T-helper 17 cell (primary cell): ENCODE measurements around the gene VAV3. TPM values are rescaled to one million over a fixed set of nuclear protein-coding genes. Genes with fewer than 3 reads are reported as not detected.
"Not testable (repeated sequence)": the region's sequence is repeated elsewhere in the genome, so short reads cannot be mapped to it uniquely, and the experiment has no call there.

Source experiments
- ATAC-seq: fragments of 150-1000 bp; cut with Tn5 transposase; 2 replicates; pipeline ENCODE4 v1.10.0; 2021; ENCODE audit warnings: mild to moderate bottlenecking, moderate library complexity
- DNase-seq, 3 donors: peaks; one replicate each; pipeline versions ENCODE4 v3.0.0 to v3.0.0-alpha.2; 2020 to 2021
- H3K9me3 ChIP-seq: one replicate; pipeline ENCODE4 v1.7.0; 2013; ENCODE audit warnings: low read length, mild to moderate bottlenecking; ENCODE audit not compliant: control insufficient read depth, poor library complexity, severe bottlenecking
- H3K27ac Mint-ChIP-seq: one replicate; pipeline ENCODE4 v1.8.0; 2022; ENCODE audit warnings: mild to moderate bottlenecking, moderate library complexity, mixed read lengths
- H3K27me3 Mint-ChIP-seq: one replicate; pipeline ENCODE4 v1.8.0; 2022; ENCODE audit warnings: mixed read lengths
- H3K36me3 Mint-ChIP-seq: one replicate; pipeline ENCODE4 v1.8.0; 2022; ENCODE audit warnings: low read depth, mixed read lengths
- H3K4me1 Mint-ChIP-seq: one replicate; pipeline ENCODE4 v1.8.0; 2022; ENCODE audit warnings: mild to moderate bottlenecking, mixed read lengths
- H3K4me3 Mint-ChIP-seq: one replicate; pipeline ENCODE4 v1.8.0; 2022; ENCODE audit warnings: mild to moderate bottlenecking, moderate library complexity, mixed read lengths
- total RNA-seq, 4 donors: library from RNA in 2 of 4; stranded (reverse) in 2 of 4; gene quantifications; one replicate each; pipeline ENCODE4 v1.2.3 and lab custom pipeline; 2022 to 2026

VAV3 gene
- total RNA-seq, 2 donors from 2014 or later, result 10.6 to 11.0 TPM

DNA sequence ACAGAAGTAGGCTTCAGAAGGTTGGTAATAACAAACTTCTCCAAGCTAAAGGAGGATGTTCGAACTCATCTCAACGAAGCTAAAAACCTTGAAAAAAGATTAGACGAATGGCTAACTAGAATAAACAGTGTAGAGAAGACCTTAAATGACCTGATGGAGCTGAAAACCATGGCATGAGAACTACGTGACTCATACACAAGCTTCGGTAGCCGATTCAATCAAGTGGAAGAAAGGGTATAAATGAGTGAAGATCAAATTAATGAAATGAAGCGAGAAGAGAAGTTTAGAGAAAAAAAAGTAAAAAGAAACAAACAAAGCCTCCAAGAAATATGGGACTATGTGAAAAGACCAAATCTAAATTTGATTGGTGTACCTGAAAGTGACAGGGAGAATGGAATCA lies 231.6 kb downstream of the VAV3 start:
- H3K9me3 ChIP-seq, H3K36me3 Mint-ChIP-seq, ATAC-seq, DNase-seq, H3K27me3 Mint-ChIP-seq, H3K4me3 Mint-ChIP-seq, H3K4me1 Mint-ChIP-seq, H3K27ac Mint-ChIP-seq: not testable (repeated sequence)

DNA sequence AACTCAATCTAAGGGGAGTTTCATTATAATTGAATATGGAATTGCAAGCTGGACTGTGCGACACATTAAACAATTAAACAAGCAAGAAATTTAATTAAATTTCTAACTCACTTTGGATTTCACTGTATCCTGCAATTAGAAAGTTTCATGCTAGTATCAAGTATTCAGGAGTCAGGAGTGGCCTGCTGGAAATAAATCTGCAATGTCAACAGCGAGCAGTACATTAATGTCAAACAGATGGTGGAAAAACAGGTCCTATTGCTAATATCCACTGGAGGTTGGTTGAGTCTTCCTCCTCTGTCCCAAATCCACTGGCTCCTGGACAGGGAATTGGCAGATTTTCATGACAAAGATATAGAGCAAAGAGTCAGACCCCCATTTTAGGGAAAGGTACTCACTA lies 237.1 kb downstream of the VAV3 start:
- no peaks in the 10 kb centered on the region for H3K9me3 ChIP-seq
- no peak for DNase-seq
- Mint-ChIP-seq H3K4me3 (no peak overlapping the region), H3K4me1 (no peaks in the 10 kb centered on the region), H3K36me3 (no peaks in the 10 kb centered on the region), H3K27ac (no peak overlapping the region), H3K27me3 (no peaks in the 10 kb centered on the region)
- no peak for ATAC-seq

DNA sequence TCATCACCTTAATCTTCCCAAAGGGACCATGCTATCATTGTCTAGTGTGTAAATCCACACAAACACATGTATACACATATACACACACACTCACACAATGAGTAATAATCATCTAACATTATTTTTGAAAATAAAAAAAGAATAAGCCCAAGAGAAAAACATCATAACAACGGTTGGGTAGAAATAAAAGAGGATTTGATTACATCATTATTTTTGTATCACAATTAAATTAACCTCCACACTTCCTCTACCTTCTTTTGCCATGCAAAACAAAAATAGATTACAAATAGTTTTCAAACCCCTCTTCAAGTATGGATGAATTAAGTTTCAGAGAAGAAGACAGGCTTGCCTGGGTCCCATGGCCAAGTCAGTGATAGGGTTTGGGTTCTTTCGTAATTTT lies 238.1 kb downstream of the VAV3 start:
- Mint-ChIP-seq H3K27ac (no peak overlapping the region), H3K4me3 (no peak overlapping the region), H3K36me3 (no peaks in the 10 kb centered on the region), H3K27me3 (no peaks in the 10 kb centered on the region), H3K4me1 (no peaks in the 10 kb centered on the region)
- ATAC-seq, result no peak
- DNase-seq, result no peak
- no peaks in the 10 kb centered on the region for H3K9me3 ChIP-seq

DNA sequence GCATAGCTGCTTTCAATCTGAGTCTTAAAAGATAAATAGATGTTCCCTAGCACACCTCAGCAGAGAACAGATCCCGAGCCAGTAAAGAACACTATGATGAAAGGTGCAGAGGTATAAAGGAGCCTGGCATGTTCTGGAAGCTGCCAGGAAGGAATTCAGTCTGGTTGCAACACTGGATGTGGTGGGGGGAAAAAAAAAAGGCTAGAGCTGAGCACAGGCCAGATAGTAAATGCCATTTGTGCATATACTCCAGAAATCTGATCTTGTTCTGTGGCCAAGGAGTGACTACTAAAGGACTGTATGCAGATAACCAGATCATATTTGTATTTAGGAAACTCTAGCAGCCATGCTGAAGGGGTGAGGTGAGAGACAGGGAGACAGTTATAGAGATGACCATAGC lies 240.3 kb downstream of the VAV3 start:
- ATAC-seq (no peak), DNase-seq (no peak)
- Mint-ChIP-seq H3K36me3 (no peaks in the 10 kb centered on the region), H3K27me3 (no peaks in the 10 kb centered on the region), H3K27ac (no peak overlapping the region), H3K4me1 (no peaks in the 10 kb centered on the region), H3K4me3 (no peak overlapping the region)
- no peaks in the 10 kb centered on the region for H3K9me3 ChIP-seq

DNA sequence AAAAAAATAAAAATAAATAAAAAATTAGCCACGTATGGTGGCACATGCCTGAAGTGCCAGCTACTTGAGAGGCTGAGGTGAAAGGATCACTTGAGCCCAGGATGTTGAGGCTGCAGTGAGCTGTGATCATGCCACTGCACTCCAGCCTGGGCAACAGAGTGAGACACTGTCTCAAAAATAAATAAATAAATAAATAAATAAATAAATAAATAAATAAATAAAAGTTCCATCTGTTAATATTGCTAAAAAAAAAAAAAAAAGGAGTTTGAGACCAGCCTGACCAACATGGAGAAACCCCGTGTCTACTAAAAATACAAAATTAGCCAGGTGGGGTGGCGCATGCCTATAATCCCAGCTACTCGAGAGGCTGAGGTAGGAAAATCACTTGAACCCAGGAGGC lies 244.8 kb downstream of the VAV3 start:
- H3K27ac Mint-ChIP-seq, H3K4me3 Mint-ChIP-seq, ATAC-seq: not testable (repeated sequence)

DNA sequence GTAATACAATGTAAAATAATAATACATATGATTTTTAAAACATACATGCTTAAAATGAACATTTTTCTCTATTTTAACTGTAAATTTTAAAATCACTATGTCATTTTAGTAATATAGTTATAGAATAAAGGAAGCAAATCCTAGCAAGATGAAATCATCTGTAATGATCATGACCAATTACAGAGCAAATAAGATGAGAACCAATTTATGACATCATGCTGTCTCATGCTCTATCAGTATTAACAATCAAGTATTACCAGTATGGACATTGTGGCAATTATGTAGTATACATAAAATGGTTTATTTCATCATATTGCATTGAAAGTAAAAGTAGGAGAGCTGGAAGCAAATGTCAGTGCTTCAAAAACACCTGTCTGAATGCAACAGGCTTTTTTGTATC lies 255.0 kb downstream of the VAV3 start:
- Mint-ChIP-seq H3K36me3 (peaks cover 3% of the 10 kb centered on the region), H3K27me3 (no peaks in the 10 kb centered on the region), H3K27ac (no peak overlapping the region), H3K4me1 (peaks cover 3% of the 10 kb centered on the region), H3K4me3 (no peak overlapping the region)
- no peak for ATAC-seq
- no peaks in the 10 kb centered on the region for H3K9me3 ChIP-seq
- no peak for DNase-seq

More for the DNA sequence above, 244.8 kb downstream of the VAV3 start:
- not testable (repeated sequence) for H3K9me3 ChIP-seq, H3K4me1 Mint-ChIP-seq, H3K36me3 Mint-ChIP-seq, H3K27me3 Mint-ChIP-seq, DNase-seq

DNA sequence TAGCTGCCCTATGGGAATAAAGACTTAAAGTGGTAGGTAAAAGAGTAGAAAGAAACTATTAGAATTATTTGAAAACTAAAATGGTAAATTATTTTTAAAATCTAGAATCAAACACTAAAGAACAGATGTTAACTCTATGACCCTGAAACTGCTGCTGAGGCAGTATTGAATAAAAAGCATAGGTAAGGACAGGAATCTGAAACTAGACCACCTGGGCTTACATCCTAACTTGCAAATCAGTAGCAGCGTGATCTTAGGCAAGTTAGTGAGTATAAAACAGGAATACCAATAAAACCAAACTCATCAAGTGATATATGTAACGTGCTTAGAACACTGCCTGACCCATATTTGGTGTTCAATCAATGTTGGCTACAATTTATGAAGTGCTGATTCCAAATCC lies 257.9 kb downstream of the VAV3 start:
- H3K36me3 Mint-ChIP-seq, result peaks cover 6% of the 10 kb centered on the region
- ATAC-seq (no peak), DNase-seq (no peak)
- H3K4me1 Mint-ChIP-seq, result peaks cover 3% of the 10 kb centered on the region
- H3K27me3 Mint-ChIP-seq, result no peaks in the 10 kb centered on the region
- no peak overlapping the region for H3K27ac Mint-ChIP-seq
- no peak overlapping the region for H3K4me3 Mint-ChIP-seq
- no peaks in the 10 kb centered on the region for H3K9me3 ChIP-seq

DNA sequence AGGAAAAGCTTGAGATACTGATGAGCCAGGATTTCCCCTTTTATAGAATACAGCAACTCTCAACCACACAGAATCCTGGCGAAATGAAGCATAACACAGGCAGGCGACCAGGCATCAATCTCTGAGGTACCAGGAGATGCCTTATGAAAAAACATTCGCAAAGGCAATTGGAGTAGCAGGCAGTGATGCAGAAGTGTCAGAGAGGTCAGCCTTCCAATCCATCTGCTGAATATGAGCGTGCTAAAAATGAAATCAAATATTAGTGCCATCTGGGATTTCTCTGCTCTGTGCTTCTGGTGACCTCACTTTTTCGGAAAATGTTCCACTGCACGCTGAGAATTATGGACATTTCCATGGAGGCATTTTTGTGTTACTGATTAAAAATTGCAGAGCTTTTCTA lies 258.8 kb downstream of the VAV3 start:
- H3K4me1 Mint-ChIP-seq, result peaks cover 3% of the 10 kb centered on the region
- H3K27ac Mint-ChIP-seq, result no peak overlapping the region
- ATAC-seq (no peak), DNase-seq (no peak)
- no peaks in the 10 kb centered on the region for H3K27me3 Mint-ChIP-seq
- H3K4me3 Mint-ChIP-seq, result no peak overlapping the region
- peaks cover 3% of the 10 kb centered on the region for H3K36me3 Mint-ChIP-seq
- H3K9me3 ChIP-seq, result no peaks in the 10 kb centered on the region

DNA sequence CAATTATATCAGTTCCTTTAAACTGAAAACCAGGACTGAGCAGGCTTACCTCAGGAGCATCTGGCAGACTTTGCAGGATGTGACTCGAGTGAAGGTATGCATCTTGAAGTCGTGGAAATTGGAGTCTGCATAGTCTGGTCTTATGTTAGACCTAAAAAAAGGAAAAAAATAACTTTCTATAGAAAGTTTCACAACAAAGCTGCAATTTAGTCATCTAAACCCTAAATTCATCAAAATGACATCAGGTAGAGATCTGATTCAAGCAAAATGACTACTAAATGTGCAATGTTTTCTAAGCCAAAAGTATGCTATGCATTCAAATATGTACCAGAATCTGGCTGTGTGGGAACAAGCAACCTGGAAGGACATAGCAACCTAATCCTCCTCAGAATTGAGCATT lies 260.1 kb downstream of the VAV3 start:
- no peaks in the 10 kb centered on the region for H3K9me3 ChIP-seq
- peaks cover 6% of the 10 kb centered on the region for H3K36me3 Mint-ChIP-seq
- H3K27me3 Mint-ChIP-seq, result no peaks in the 10 kb centered on the region
- ATAC-seq, result no peak
- no peak overlapping the region for H3K27ac Mint-ChIP-seq
- no peak overlapping the region for H3K4me3 Mint-ChIP-seq
- DNase-seq, result no peak
- H3K4me1 Mint-ChIP-seq, result peaks cover 3% of the 10 kb centered on the region

DNA sequence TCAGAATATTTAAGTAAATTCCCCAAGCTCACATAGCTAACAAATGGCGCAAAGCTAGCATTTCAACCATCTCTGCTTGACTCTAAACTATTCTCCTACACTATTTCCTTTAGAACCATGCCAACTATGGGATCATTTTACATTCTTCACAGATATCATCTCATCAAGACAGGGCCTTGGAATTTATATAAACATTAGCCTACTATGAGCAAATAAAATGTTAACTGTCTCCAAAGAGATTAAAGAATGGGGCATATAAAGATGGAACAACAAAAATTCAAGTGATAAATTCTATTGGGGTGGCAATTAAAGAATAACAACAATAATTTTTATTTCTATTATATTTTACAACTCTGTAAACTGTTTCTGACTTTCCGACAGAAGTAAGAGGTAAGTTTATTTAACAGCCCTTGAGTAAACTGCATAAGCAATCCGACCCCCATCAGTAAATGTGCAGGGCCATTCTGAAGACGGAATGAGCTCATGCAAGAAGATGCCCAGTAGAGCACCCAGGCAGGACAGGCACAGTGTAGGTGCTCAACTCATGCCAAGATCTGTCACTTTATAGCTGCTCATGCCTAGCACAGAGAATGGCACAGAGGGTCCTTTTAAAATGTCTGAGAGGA lies 261.9 kb downstream of the VAV3 start:
- no peak overlapping the region for H3K4me3 Mint-ChIP-seq
- no peaks in the 10 kb centered on the region for H3K27me3 Mint-ChIP-seq
- ATAC-seq, result no peak
- DNase-seq, result no peak
- peaks cover 6% of the 10 kb centered on the region for H3K36me3 Mint-ChIP-seq
- H3K9me3 ChIP-seq, result no peaks in the 10 kb centered on the region
- peaks cover 3% of the 10 kb centered on the region for H3K4me1 Mint-ChIP-seq
- no peak overlapping the region for H3K27ac Mint-ChIP-seq

DNA sequence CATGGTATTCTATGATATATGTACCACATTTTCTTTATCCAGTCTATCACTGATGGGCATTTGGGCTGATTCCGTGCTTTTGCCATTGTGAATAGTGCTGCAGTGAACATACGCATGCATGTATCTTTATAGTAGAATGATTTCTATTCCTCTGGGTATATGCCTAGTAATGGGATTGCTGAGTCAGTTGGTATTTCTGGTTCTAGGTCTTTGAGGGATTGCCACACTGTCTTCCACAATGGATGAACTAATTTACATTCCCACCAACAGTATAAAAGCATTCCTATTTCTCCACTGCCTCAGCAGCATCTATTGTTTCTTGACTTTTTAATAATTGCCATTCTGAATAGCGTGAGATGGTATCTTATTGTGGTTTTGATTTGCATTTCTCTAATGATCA lies 264.3 kb downstream of the VAV3 start:
- not testable (repeated sequence) for H3K4me1 Mint-ChIP-seq, H3K36me3 Mint-ChIP-seq, H3K9me3 ChIP-seq, H3K27ac Mint-ChIP-seq, ATAC-seq, H3K4me3 Mint-ChIP-seq, H3K27me3 Mint-ChIP-seq, DNase-seq

DNA sequence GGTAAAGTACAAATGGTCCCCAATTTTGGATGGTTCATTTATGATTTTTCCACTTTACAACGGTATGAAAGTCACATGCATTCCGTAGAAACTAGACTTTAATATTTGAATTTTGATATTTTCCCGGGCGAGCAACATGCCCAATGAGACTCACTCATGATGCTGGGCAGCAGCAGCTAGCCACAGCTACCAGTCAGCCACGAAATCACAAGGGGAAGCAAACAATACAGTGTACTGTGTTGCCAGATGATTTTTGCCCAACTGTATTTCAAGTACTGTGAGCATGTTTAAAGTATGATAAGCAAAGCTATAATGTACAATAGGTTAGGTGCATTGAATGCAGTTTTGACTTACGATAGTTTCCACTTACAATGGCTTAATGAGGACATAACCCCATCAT lies 266.8 kb downstream of the VAV3 start:
- Mint-ChIP-seq H3K4me1 (no peaks in the 10 kb centered on the region), H3K4me3 (no peak overlapping the region), H3K27me3 (no peaks in the 10 kb centered on the region), H3K27ac (no peak overlapping the region), H3K36me3 (peaks cover 3% of the 10 kb centered on the region)
- no peaks in the 10 kb centered on the region for H3K9me3 ChIP-seq
- ATAC-seq, result no peak
- DNase-seq, result no peak

DNA sequence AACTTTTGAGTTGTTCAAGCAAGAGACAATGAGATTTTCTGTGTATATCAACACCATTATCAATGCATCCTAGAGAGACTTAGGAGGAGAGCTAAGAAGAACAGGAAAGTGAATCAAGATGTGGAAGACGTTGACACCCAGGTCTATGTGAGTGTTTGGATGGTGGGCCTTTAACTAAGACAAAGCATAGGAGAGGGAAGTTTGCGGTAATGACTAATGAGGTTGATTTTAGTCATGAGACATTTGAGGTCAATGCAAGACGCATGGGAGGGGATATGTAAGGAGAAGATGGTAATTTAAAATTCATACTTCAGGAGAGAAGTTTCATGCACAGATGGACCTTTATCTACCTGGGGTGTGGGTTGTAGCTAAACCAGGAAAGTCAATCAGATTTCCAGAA lies 269.6 kb downstream of the VAV3 start:
- no peaks in the 10 kb centered on the region for H3K27me3 Mint-ChIP-seq
- no peaks in the 10 kb centered on the region for H3K4me1 Mint-ChIP-seq
- no peaks in the 10 kb centered on the region for H3K9me3 ChIP-seq
- H3K36me3 Mint-ChIP-seq, result no peaks in the 10 kb centered on the region
- no peak for DNase-seq
- no peak for ATAC-seq
- H3K4me3 Mint-ChIP-seq, result no peak overlapping the region
- H3K27ac Mint-ChIP-seq, result no peak overlapping the region

DNA sequence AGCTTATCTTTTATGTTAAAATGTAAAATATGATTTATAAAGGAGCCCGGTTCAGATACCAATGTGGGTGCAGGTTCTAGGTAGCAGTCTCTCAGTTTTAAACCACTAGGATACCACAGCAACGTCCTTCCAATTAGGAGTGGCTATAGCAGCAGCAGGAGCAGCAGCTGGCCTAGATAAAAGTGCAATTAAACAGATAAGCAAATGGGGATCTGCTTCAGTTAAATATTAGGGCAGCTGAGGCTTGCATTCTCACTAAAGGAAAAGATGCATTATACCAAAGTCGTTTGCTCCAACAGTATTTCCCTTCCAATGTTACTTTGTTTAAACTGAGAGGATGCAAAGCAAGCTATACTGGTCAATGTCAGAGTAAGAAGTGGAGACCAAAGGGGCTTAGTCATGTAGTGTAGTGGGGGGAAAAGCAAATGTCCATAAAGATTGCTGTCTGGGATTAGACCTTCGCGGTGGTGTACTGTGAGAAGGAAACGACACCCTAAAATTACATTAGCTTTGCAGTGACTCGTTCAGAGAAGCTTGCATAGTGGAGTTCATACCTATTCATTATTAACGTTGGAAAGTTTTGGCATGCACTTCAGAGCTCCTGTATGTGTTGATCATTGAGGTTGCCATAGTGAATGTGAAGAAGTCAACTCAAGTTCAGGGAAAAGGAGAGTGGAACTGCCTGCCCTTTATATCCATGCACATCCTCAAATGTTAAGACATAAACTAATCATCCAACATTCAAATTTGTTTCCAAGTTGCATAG lies 272.2 kb downstream of the VAV3 start:
- no peaks in the 10 kb centered on the region for H3K36me3 Mint-ChIP-seq
- no peak overlapping the region for H3K27ac Mint-ChIP-seq
- H3K27me3 Mint-ChIP-seq, result no peaks in the 10 kb centered on the region
- no peaks in the 10 kb centered on the region for H3K9me3 ChIP-seq
- no peak overlapping the region for H3K4me3 Mint-ChIP-seq
- ATAC-seq (no peak), DNase-seq (no peak)
- H3K4me1 Mint-ChIP-seq, result no peaks in the 10 kb centered on the region
